Hippocampal formation (tissue), 2 donors: ENCODE results near the gene SLC25A34.

Experiments used
- DNase-seq, 2 donors: peaks; one replicate each; lab custom pipeline; 2025; lab: John Stamatoyannopoulos, UW

Gene SLC25A34

GRCh38 chr1:15733218-15733725 lies 2.8 kb upstream of the SLC25A34 start:
- no peak for DNase-seq

- no peak for DNase-seq
These were observed 2.3 kb upstream of the SLC25A34 start for GRCh38 chr1:15733726-15734226.

GRCh38 chr1:15734296-15734695 lies 1.8 kb upstream of the SLC25A34 start:
- no peak for DNase-seq

GRCh38 chr1:15734901-15735300 lies 1.2 kb upstream of the SLC25A34 start:
- DNase-seq, result no peak

- no peak for DNase-seq
These were observed 587 bp upstream of the SLC25A34 start for GRCh38 chr1:15735304-15736037.

- DNase-seq, result no peak
These were observed 819 bp downstream of the SLC25A34 start for GRCh38 chr1:15736892-15737261.

- DNase-seq, result no peak
These were observed 1.6 kb downstream of the SLC25A34 start for GRCh38 chr1:15737324-15738319.

- DNase-seq, result no peak
These were observed 2.5 kb downstream of the SLC25A34 start for GRCh38 chr1:15738416-15739113.

GRCh38 chr1:15739259-15739658 lies 3.2 kb downstream of the SLC25A34 start:
- DNase-seq, result no peak

GRCh38 chr1:15739745-15740144 lies 3.7 kb downstream of the SLC25A34 start:
- no peak for DNase-seq

GRCh38 chr1:15740924-15741850 lies 5.1 kb downstream of the SLC25A34 start:
- peak; percentile 30 to 42 for DNase-seq

GRCh38 chr1:15742339-15742801 lies 6.3 kb downstream of the SLC25A34 start, which contains the start of gene TMEM82:
Gene TMEM82 (plus strand): TSS chr1:15742499. CDS start chr1:15742560, 61 bp downstream.
- DNase-seq, result no peak

- no peak for DNase-seq
These were observed 8.1 kb downstream of the SLC25A34 start for GRCh38 chr1:15744122-15744679.

GRCh38 chr1:15747378-15747777 lies 11.3 kb downstream of the SLC25A34 start:
- DNase-seq, result no peak

GRCh38 chr1:15748264-15748663 lies 12.2 kb downstream of the SLC25A34 start:
- DNase-seq, result no peak

- DNase-seq, result no peak
These were observed 12.8 kb downstream of the SLC25A34 start for GRCh38 chr1:15748690-15749398.

GRCh38 chr1:15749399-15750291 lies 13.6 kb downstream of the SLC25A34 start:
- DNase-seq, result no peak

- no peak for DNase-seq
These were observed 14.9 kb downstream of the SLC25A34 start for GRCh38 chr1:15750924-15751323.
